ENCODE measurements around the gene LSM12.
"Not testable (repeated sequence)": the region's sequence is repeated elsewhere in the genome, so short reads cannot be mapped to it uniquely, and the experiment has no call there.

LSM12 gene

GRCh38 chr17:44004761-44005526 is 61.5 kb downstream of the LSM12 start:
- DNase-seq: peak; percentile 24

GRCh38 chr17:44004077-44004760 is 62.3 kb downstream of the LSM12 start, which contains the start of gene NAGS:
Gene NAGS (plus strand): TSS chr17:44004622. CDS start chr17:44004664, 42 bp downstream.
- DNase-seq: peak; percentile 7

GRCh38 chr17:44002141-44002848 is 64.2 kb downstream of the LSM12 start:
- DNase-seq: no peak

- no peak for DNase-seq
Measured at GRCh38 chr17:44001461-44001920, 65.0 kb downstream of the LSM12 start.

- no peak for DNase-seq
Measured at GRCh38 chr17:44000871-44001460, 65.5 kb downstream of the LSM12 start.

GRCh38 chr17:44000141-44000860 is 66.2 kb downstream of the LSM12 start:
- DNase-seq: no peak

GRCh38 chr17:43999024-43999423 is 67.4 kb downstream of the LSM12 start:
- DNase-seq: no peak

- no peak for DNase-seq
Measured at GRCh38 chr17:43998552-43998951, 67.9 kb downstream of the LSM12 start.

- not testable (repeated sequence) for DNase-seq
Measured at GRCh38 chr17:43997180-43997579, 69.3 kb downstream of the LSM12 start.

- no peak for DNase-seq
Measured at GRCh38 chr17:43995150-43995471, 71.4 kb downstream of the LSM12 start.

GRCh38 chr17:43994272-43995149 is 72.0 kb downstream of the LSM12 start:
- peak; percentile 70 for DNase-seq

- DNase-seq: no peak
Measured at GRCh38 chr17:43992641-43993040, 73.8 kb downstream of the LSM12 start.

- no peak for DNase-seq
Measured at GRCh38 chr17:43988301-43988700, 78.2 kb downstream of the LSM12 start.

- no peak for DNase-seq
Measured at GRCh38 chr17:43987131-43988021, 79.1 kb downstream of the LSM12 start.

- no peak for DNase-seq
Measured at GRCh38 chr17:43986225-43986981, 80.1 kb downstream of the LSM12 start.

GRCh38 chr17:43984521-43984920 is 82.0 kb downstream of the LSM12 start:
- no peak for DNase-seq

Data from stimulated activated CD4-positive, alpha-beta T cell treated with anti-CD3 and anti-CD28 coated beads, Interleukin-4, amount 100 ng/mL, for 1 hour (primary cell).